Colonic mucosa (tissue), 4 donors: ENCODE measurements around the gene ATXN7L1. TPM values are rescaled to one million over a fixed set of nuclear protein-coding genes. Genes with fewer than 3 reads are reported as not detected.

ENCODE experiments used
- DNase-seq: peaks from one replicate; pipeline ENCODE4 v3.0.0-alpha.2; 2020
- H3K27ac ChIP-seq: fragments of 200-600 bp; one replicate; pipeline ENCODE4 v1.8.0; 2021
- H3K27me3 ChIP-seq: fragments of 200-600 bp; one replicate; pipeline ENCODE4 v1.8.0; 2021
- H3K36me3 ChIP-seq: fragments of 200-600 bp; one replicate; pipeline ENCODE4 v1.8.0; 2021
- H3K4me1 ChIP-seq: fragments of 200-600 bp; one replicate; pipeline ENCODE4 v1.8.0; 2021; ENCODE audit warnings: mild to moderate bottlenecking
- H3K4me3 ChIP-seq: fragments of 200-600 bp; one replicate; pipeline ENCODE4 v1.8.0; 2021
- H3K9ac ChIP-seq, 2 donors: one replicate each; pipeline ENCODE4 v1.7.0; 2013; ENCODE audit warnings: control low read depth in 2 of 2, low read depth in 2 of 2, low read length in 2 of 2
- H3K9me3 ChIP-seq: fragments of 200-600 bp; one replicate; pipeline ENCODE4 v1.8.0; 2021
- intact Hi-C: fragments of 100-400 bp; cut with DNase I; formaldehyde crosslinking; loops from one replicate; pipeline ENCODE4 v1.14.1; 2022
- total RNA-seq, 2 donors: library from RNA; stranded (reverse); fragmentation: NEBNext Ultra II Directional in 1 of 2; extraction: Animal tissue kit (Norgen Biotek cat#: 25700) in 1 of 2; gene quantifications; one replicate each; pipeline ENCODE4 v1.2.1, GENCODE V29; 2021
- TF ChIP-seq, protein P1 (sequence below): fragments of 200-600 bp; IDR thresholded peaks from one replicate; pipeline ENCODE4 v1.8.0; 2022; ENCODE audit warnings: antibody characterized with exemption, mild to moderate bottlenecking
- donor health status: healthy.
- donor health status: DM: no; HTN: no; CAD: no.
- donor health status: DM: no; HTN: no; CAD: no.

The ATXN7L1 gene
- total RNA-seq, 2 donors from 2014 or later, result 13.0 to 15.1 TPM

GRCh38 chr7:105830405-105831301, 45.7 kb downstream of the ATXN7L1 start:
- Histone ChIP-seq H3K9me3 (no peaks in the 10 kb centered on the region), H3K4me3 (no peak overlapping the region), H3K9ac (no peak overlapping the region), H3K4me1 (no peaks in the 10 kb centered on the region), H3K36me3 (no peaks in the 10 kb centered on the region), H3K27ac (peak overlapping the region; percentile 15), H3K27me3 (no peaks in the 10 kb centered on the region)
- no peak for DNase-seq
- TF ChIP-seq, protein P1, sequence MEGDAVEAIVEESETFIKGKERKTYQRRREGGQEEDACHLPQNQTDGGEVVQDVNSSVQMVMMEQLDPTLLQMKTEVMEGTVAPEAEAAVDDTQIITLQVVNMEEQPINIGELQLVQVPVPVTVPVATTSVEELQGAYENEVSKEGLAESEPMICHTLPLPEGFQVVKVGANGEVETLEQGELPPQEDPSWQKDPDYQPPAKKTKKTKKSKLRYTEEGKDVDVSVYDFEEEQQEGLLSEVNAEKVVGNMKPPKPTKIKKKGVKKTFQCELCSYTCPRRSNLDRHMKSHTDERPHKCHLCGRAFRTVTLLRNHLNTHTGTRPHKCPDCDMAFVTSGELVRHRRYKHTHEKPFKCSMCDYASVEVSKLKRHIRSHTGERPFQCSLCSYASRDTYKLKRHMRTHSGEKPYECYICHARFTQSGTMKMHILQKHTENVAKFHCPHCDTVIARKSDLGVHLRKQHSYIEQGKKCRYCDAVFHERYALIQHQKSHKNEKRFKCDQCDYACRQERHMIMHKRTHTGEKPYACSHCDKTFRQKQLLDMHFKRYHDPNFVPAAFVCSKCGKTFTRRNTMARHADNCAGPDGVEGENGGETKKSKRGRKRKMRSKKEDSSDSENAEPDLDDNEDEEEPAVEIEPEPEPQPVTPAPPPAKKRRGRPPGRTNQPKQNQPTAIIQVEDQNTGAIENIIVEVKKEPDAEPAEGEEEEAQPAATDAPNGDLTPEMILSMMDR, result no peak
- intact Hi-C loops, result no loop called here

GRCh38 chr7:105829681-105830322, 46.6 kb downstream of the ATXN7L1 start:
- Histone ChIP-seq H3K27ac (peak overlapping the region; percentile 15), H3K9ac (no peak overlapping the region), H3K4me1 (no peaks in the 10 kb centered on the region), H3K4me3 (no peak overlapping the region), H3K36me3 (no peaks in the 10 kb centered on the region), H3K9me3 (no peaks in the 10 kb centered on the region), H3K27me3 (no peaks in the 10 kb centered on the region)
- intact Hi-C loops, result no loop called here
- TF ChIP-seq, protein P1, result no peak
- no peak for DNase-seq

GRCh38 chr7:105828141-105828540, 48.3 kb downstream of the ATXN7L1 start:
- H3K27ac ChIP-seq, result no peak overlapping the region
- H3K4me3 ChIP-seq, result no peak overlapping the region
- no peak for DNase-seq
- H3K27me3 ChIP-seq, result no peaks in the 10 kb centered on the region
- H3K9ac ChIP-seq, result no peak overlapping the region
- no peaks in the 10 kb centered on the region for H3K36me3 ChIP-seq
- TF ChIP-seq, protein P1, result no peak
- intact Hi-C loops, result no loop called here
- H3K4me1 ChIP-seq, result no peaks in the 10 kb centered on the region
- no peaks in the 10 kb centered on the region for H3K9me3 ChIP-seq

- Histone ChIP-seq H3K27ac (no peak overlapping the region), H3K9me3 (no peaks in the 10 kb centered on the region), H3K36me3 (no peaks in the 10 kb centered on the region), H3K27me3 (no peaks in the 10 kb centered on the region), H3K4me1 (no peaks in the 10 kb centered on the region), H3K4me3 (no peak overlapping the region), H3K9ac (no peak overlapping the region)
- TF ChIP-seq, protein P1, result no peak
- DNase-seq, result no peak
- intact Hi-C loops, result no loop called here
Observed at GRCh38 chr7:105827151-105827875, 49.1 kb downstream of the ATXN7L1 start.

GRCh38 chr7:105826143-105826542, 50.3 kb downstream of the ATXN7L1 start:
- Histone ChIP-seq H3K27me3 (no peaks in the 10 kb centered on the region), H3K4me1 (no peaks in the 10 kb centered on the region), H3K9ac (no peak overlapping the region), H3K27ac (no peak overlapping the region), H3K4me3 (no peak overlapping the region), H3K9me3 (no peaks in the 10 kb centered on the region), H3K36me3 (no peaks in the 10 kb centered on the region)
- no peak for DNase-seq
- TF ChIP-seq, protein P1, result no peak
- intact Hi-C loops, result no loop called here
